RWPE2 (cell line): Measurements from ENCODE around the gene FXN.

Experiments
- ATAC-seq: fragments of 200-7000 bp; cut with Tn5 transposase; 3 replicates; pipeline ENCODE4 v1.9.1; 2021; ENCODE audit warnings: low read depth
- DNase-seq: peaks from one replicate; pipeline ENCODE4 v3.0.0-alpha.2; 2020; ENCODE audit warnings: low spot score
- H3K27ac ChIP-seq: fragments of 450-650 bp; 2 replicates; pipeline ENCODE4 v1.5.1; 2017; ENCODE audit warnings: mild to moderate bottlenecking; ENCODE audit not compliant: poor library complexity, severe bottlenecking
- H3K27me3 ChIP-seq: fragments of 250-450 bp; sonication (Bioruptor Pico); 2 replicates; pipeline ENCODE4 v1.5.1; 2021; ENCODE audit warnings: mild to moderate bottlenecking, moderate library complexity; ENCODE audit not compliant: insufficient read depth, poor library complexity, severe bottlenecking
- H3K36me3 ChIP-seq: fragments of 250-450 bp; sonication (Bioruptor Pico); 2 replicates; pipeline ENCODE4 v1.5.1; 2020; ENCODE audit warnings: low read depth, mild to moderate bottlenecking, moderate library complexity
- H3K4me1 ChIP-seq: fragments of 250-450 bp; sonication (Bioruptor Pico); 2 replicates; pipeline ENCODE4 v1.5.1; 2021; ENCODE audit warnings: mild to moderate bottlenecking, moderate library complexity; ENCODE audit not compliant: insufficient read depth, poor library complexity, severe bottlenecking
- H3K4me3 ChIP-seq: fragments of 250-450 bp; sonication (Bioruptor Pico); 2 replicates; pipeline ENCODE4 v1.5.1; 2021; ENCODE audit warnings: mild to moderate bottlenecking, moderate library complexity; ENCODE audit not compliant: severe bottlenecking
- H3K9me3 ChIP-seq: fragments of 250-450 bp; sonication (Bioruptor Pico); 2 replicates; pipeline ENCODE4 v1.5.1; 2021; ENCODE audit warnings: mild to moderate bottlenecking, moderate library complexity; ENCODE audit not compliant: severe bottlenecking
- TF ChIP-seq, protein P1 (sequence below): fragments of 450-650 bp; IDR thresholded peaks from one replicate; pipeline ENCODE4 v1.5.1; 2017; ENCODE audit warnings: mild to moderate bottlenecking, moderate library complexity; ENCODE audit not compliant: poor library complexity, severe bottlenecking

The FXN gene

DNA sequence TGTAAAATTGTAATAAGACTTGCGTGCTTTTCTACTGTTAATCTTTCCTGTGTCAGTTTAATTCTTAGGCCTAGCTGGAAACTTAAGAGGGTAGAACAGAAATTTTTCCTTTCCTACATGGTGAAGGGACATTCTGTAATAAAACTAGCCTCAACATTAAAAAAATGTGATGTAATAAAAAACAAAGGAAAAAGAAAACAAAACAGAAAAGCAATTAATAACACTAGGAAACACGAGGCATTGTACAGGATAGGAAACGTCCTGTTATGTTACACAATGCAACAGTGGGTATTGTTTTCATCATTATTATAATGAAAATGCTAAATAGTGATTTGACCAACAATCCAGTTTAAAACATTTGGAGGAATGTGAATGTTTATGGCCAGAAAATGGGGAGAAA, 47.8 kb downstream of the FXN start:
- TF ChIP-seq, protein P1, sequence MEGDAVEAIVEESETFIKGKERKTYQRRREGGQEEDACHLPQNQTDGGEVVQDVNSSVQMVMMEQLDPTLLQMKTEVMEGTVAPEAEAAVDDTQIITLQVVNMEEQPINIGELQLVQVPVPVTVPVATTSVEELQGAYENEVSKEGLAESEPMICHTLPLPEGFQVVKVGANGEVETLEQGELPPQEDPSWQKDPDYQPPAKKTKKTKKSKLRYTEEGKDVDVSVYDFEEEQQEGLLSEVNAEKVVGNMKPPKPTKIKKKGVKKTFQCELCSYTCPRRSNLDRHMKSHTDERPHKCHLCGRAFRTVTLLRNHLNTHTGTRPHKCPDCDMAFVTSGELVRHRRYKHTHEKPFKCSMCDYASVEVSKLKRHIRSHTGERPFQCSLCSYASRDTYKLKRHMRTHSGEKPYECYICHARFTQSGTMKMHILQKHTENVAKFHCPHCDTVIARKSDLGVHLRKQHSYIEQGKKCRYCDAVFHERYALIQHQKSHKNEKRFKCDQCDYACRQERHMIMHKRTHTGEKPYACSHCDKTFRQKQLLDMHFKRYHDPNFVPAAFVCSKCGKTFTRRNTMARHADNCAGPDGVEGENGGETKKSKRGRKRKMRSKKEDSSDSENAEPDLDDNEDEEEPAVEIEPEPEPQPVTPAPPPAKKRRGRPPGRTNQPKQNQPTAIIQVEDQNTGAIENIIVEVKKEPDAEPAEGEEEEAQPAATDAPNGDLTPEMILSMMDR, result no peak

DNA sequence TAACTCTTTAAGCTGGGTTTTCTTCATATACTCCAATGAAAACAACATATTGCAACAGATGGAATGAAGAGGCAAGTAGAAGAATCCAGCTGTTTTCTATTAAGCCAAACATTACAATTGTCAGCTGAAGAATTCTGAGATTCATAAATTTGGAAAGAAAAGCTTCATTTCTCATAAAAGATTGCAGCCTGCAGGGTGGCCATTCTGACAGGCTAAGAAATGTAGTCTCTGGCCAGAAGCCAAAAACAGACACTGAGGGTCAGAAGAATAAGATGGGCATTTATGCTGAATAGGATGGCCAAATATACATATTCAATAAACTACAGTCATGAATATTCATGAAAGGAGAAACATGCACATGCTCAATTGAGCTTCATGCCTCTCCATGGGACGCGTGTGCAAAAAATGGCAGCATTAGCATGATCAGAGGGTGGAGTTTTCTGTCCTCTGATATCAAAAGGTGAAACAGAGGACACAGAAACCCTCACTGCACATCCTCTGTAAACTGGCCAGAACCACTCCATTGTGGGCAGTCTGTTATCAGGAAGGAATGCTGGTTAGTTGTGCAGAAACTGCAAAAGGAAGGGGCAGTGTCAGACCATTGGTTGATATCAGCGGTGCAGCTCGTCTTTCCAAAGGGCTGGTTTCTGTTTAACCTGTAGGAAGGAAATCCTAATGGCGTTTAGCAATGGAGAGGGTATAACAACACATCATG, 50.2 kb downstream of the FXN start:
- no peaks in the 10 kb centered on the region for H3K4me1 ChIP-seq
- H3K9me3 ChIP-seq, result no peaks in the 10 kb centered on the region
- ATAC-seq, result no peak
- no peak overlapping the region for H3K4me3 ChIP-seq
- no peak for DNase-seq
- TF ChIP-seq, protein P1, result no peak
- H3K36me3 ChIP-seq, result no peaks in the 10 kb centered on the region
- H3K27ac ChIP-seq, result no peak overlapping the region
- H3K27me3 ChIP-seq, result no peaks in the 10 kb centered on the region

More for the DNA sequence above, 47.8 kb downstream of the FXN start:
- Histone ChIP-seq H3K36me3 (no peaks in the 10 kb centered on the region), H3K27me3 (no peaks in the 10 kb centered on the region), H3K9me3 (no peaks in the 10 kb centered on the region), H3K27ac (no peak overlapping the region), H3K4me1 (no peaks in the 10 kb centered on the region), H3K4me3 (no peak overlapping the region)
- ATAC-seq, result no peak
- DNase-seq, result no peak

DNA sequence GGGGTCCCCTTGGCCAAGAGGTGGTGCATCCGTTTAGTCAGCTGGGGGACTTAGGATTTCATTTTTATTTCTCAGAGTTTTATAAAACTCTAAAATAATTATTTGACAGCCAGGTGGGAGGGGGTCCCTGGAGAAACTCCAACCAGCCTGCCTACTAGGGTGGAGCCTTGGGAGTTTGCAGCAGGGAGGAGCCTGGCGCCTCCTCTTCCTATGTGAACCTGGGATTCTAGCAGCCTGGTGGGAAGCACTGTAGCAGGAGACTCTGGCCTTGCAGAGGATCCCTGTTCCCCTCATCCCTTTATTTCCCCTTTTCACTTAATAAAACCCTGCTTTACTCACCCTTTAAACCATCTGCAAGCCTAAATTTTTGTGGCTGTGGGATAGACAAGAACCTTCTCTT, 50.8 kb downstream of the FXN start:
- TF ChIP-seq, protein P1, result no peak
- DNase-seq (no peak), ATAC-seq (no peak)
- no peak overlapping the region for H3K4me3 ChIP-seq
- no peaks in the 10 kb centered on the region for H3K36me3 ChIP-seq
- H3K27ac ChIP-seq, result no peak overlapping the region
- no peaks in the 10 kb centered on the region for H3K27me3 ChIP-seq
- no peaks in the 10 kb centered on the region for H3K4me1 ChIP-seq
- no peaks in the 10 kb centered on the region for H3K9me3 ChIP-seq

DNA sequence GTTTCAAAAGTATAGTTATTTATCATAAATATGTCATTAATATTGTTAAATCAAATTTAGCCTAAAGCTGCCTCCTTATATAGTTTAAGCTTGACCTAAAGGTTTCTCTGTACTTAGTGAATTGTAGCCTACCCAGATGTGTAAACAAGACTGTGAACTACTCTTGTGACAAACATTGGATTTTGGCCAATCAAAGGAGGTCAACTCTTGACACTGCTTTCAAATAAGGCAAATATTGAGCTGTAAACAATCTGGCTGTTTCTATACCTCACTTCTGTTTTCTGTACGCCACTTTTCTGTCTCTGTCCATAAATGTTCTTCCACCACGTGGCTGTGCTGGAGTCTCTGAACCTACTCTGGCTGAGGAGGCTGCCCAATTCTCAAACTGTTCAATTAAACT, 51.2 kb downstream of the FXN start:
- Histone ChIP-seq H3K27ac (no peak overlapping the region), H3K4me1 (no peaks in the 10 kb centered on the region), H3K9me3 (no peaks in the 10 kb centered on the region), H3K36me3 (no peaks in the 10 kb centered on the region), H3K4me3 (no peak overlapping the region), H3K27me3 (no peaks in the 10 kb centered on the region)
- TF ChIP-seq, protein P1, result no peak
- ATAC-seq (no peak), DNase-seq (no peak)

DNA sequence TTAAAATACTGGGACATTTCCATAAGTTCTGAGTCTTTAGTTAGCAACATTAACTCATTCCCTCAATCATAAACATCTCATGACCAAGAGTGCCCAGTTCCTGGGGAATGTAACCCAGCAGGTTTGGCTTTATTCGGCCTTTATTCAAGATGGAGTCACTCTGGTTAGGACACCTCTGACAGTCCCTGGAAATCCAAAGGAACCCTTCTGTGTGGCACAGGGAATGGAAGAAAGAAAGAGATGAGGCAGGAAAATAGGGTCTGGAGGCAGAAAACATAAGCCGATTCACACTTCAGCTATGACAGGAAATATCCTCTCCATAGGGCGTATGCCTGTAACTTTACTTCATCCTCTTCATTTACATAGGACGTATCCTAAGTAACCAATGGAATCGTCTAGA, 53.5 kb downstream of the FXN start:
- TF ChIP-seq, protein P1, result no peak

More for the DNA sequence above, 53.5 kb downstream of the FXN start:
- ATAC-seq (no peak), DNase-seq (no peak)
- no peak overlapping the region for H3K4me3 ChIP-seq
- no peak overlapping the region for H3K27ac ChIP-seq
- no peaks in the 10 kb centered on the region for H3K27me3 ChIP-seq
- no peaks in the 10 kb centered on the region for H3K36me3 ChIP-seq
- H3K9me3 ChIP-seq, result no peaks in the 10 kb centered on the region
- H3K4me1 ChIP-seq, result no peaks in the 10 kb centered on the region
